HG03520 (cell line): ENCODE data around the gene ZNF506.
"Not testable (repeated sequence)": the region's sequence is repeated elsewhere in the genome, so short reads cannot be mapped to it uniquely, and the experiment has no call there.

ENCODE experiments used
- ATAC-seq: cut with Tn5 transposase; IDR thresholded peaks from one replicate; pipeline ENCODE4 v1.9.1; 2021; ENCODE audit warnings: mild to moderate bottlenecking, moderate library complexity; ENCODE audit not compliant: unreplicated experiment

ZNF506 gene

GRCh38 chr19:19745496-19746285, 75.9 kb downstream of the ZNF506 start:
- no peak for ATAC-seq

- ATAC-seq: no peak
Measured at GRCh38 chr19:19744641-19745040, 76.9 kb downstream of the ZNF506 start.

DNA sequence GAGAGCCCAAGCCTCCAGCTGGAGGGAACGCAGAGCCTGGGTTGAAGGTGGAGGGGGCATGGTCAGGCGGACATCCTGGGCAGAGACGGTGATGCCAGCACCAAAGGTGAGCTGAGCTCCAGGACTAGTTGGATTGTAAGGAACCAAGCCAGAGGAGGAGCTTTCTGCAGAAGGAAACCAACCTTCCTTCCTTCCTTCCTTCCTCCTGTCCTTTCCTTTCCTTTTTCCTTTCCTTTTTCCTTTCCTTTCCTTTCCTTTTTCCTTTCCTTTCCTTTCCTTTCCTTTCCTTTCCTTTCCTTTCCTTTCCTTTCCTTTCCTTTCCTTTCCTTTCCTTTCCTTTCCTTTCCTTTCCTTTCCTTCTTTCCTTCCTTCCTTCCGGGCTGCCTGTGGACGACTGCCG, 77.6 kb downstream of the ZNF506 start:
- ATAC-seq: not testable (repeated sequence)

DNA sequence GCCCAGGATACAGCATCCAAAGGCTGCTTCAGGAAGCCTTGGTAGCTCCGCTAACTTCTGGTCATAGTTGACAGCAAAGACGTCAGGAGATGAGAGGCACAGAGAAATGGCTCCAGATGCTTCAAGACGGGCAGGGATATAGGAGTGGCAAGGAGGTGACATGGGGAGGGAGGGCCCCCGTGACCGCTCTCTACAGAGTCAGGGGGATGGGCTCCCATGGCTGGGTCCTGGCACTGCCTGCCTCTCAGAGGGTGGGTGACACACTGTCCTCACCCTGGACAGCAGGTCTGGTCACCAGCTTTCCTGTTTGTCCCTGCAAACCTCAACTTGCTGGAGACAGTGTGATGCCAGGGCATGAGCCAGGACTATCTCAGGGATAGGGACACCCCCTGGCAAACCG, 78.4 kb downstream of the ZNF506 start:
- no peak for ATAC-seq

DNA sequence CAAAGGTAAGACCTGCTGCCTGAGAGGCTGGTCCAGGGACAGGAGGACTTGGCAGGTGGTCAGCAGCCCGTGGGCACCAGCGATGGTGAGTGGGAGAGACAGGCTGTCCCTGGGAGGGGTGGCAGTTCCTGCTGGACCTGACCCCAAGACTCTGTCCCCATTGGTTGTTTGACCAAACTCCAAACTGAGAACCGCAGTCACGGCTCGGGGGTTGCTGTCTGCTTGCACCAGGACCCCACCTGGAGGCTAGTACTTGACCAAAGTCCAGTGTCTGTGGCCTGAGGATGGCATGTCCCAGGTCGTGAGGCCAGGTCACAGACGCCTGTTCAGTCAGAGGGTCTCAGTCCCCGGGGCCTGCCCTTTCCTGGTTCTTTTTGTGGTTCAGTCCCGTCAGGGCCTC, 78.8 kb downstream of the ZNF506 start:
- ATAC-seq: no peak
